GM23338 (cell line): ENCODE results near the gene INPP4A.

ENCODE experiments used
- CREB1 ChIP-seq: fragments of 250-450 bp; sonication (Bioruptor Pico); IDR thresholded peaks from 2 replicates; pipeline ENCODE4 v1.5.0; 2020; ENCODE audit warnings: low read depth, mild to moderate bottlenecking, moderate library complexity
- CTCF ChIP-seq, 2 experiments: fragments of 200-600 bp in 1 of 2; sonication (generic) in 1 of 2; conservative IDR thresholded peaks; 2 replicates each; pipeline versions ENCODE4 v1.5.1 to v1.6.1; 2016 to 2017; ENCODE audit warnings: antibody characterized with exemption in 2 of 2, low read depth in 2 of 2, mild to moderate bottlenecking in 2 of 2, moderate library complexity in 1 of 2
- ETS1 ChIP-seq: IDR thresholded peaks from 2 replicates; pipeline ENCODE4 v1.6.1; 2016; ENCODE audit warnings: antibody characterized with exemption
- EZH2 ChIP-seq: fragments of 200-600 bp; sonication (generic); IDR thresholded peaks from one replicate; pipeline ENCODE4 v1.8.0; 2017; ENCODE audit warnings: antibody characterized with exemption, mild to moderate bottlenecking, low read depth; ENCODE audit not compliant: unreplicated experiment
- EZH2phosphoT487 ChIP-seq: fragments of 200-600 bp; sonication (generic); IDR thresholded peaks from one replicate; pipeline ENCODE4 v1.8.1; 2018; ENCODE audit warnings: antibody characterized with exemption; ENCODE audit not compliant: unreplicated experiment
- JUNB ChIP-seq: IDR thresholded peaks from one replicate; pipeline ENCODE4 v1.6.1; 2016; ENCODE audit warnings: antibody characterized with exemption; ENCODE audit not compliant: unreplicated experiment
- NANOG ChIP-seq: IDR thresholded peaks from 2 replicates; pipeline ENCODE4 v1.6.1; 2016; ENCODE audit warnings: antibody characterized with exemption, borderline replicate concordance
- POLR2AphosphoS5 ChIP-seq: IDR thresholded peaks from 2 replicates; pipeline ENCODE4 v1.6.1; 2016; ENCODE audit warnings: antibody characterized with exemption, low read depth
- REST ChIP-seq: IDR thresholded peaks from one replicate; pipeline ENCODE4 v1.6.1; 2018; ENCODE audit warnings: antibody characterized with exemption; ENCODE audit not compliant: unreplicated experiment
- STAT1 ChIP-seq: IDR thresholded peaks from one replicate; pipeline ENCODE4 v1.6.1; 2016; ENCODE audit warnings: antibody characterized with exemption; ENCODE audit not compliant: unreplicated experiment
- ZNF114 ChIP-seq: fragments of 250-450 bp; sonication (Bioruptor Pico); IDR thresholded peaks from 2 replicates; pipeline ENCODE4 v1.5.0; 2020; ENCODE audit warnings: mild to moderate bottlenecking, moderate library complexity
- ZNF331 ChIP-seq: fragments of 250-450 bp; sonication (Bioruptor Pico); IDR thresholded peaks from 2 replicates; pipeline ENCODE4 v1.5.0; 2020; ENCODE audit warnings: low read depth, mild to moderate bottlenecking, moderate library complexity
- ZNF462 ChIP-seq: fragments of 250-450 bp; sonication (Bioruptor Pico); IDR thresholded peaks from 2 replicates; pipeline ENCODE4 v1.5.0; 2020; ENCODE audit warnings: mild to moderate bottlenecking, moderate library complexity

- TF ChIP-seq CTCF (conservative IDR thresholded peaks at IDR 0.05; ENCODE audit: low read depth in 2 of 2) (no peak), CREB1 (CRISPR knock-in tag) (no peak), EZH2 (no peak), JUNB (no peak), POLR2AphosphoS5 (no peak), ETS1 (no peak), EZH2phosphoT487 (no peak), ZNF462 (no peak), REST (no peak), STAT1 (no peak), ZNF331 (no peak), ZNF114 (CRISPR knock-in tag) (no peak), NANOG (no peak)
Measured at GRCh38 chr2:98419977-98420725, 24.5 kb upstream of the INPP4A start.
